HG03432 (cell line): ENCODE measurements around the gene LIMS2.

Experiments used
- ATAC-seq: cut with Tn5 transposase; IDR thresholded peaks from one replicate; pipeline ENCODE4 v1.9.1; 2021; ENCODE audit warnings: mild to moderate bottlenecking, moderate library complexity; ENCODE audit not compliant: unreplicated experiment

LIMS2 gene

DNA sequence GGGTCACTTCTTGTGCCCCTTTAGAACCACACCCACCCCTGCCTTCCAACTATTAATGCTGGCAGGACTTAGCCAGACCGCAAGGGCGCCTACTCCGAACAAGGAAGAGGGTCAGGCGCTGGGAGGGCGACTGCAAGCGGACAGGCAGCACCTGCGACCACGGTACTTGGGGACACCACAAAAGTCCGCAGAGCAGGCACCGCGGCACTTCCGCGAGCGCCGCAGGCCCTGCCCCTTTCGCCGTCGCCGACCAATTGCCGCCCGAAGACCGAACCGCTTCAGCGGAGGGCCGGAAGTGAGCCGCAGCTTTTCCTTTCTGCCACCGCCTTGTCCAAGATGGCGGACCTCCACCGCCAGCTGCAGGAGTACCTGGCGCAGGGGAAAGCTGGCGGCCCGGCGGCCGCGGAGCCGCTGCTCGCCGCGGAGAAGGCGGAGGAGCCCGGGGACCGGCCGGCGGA is 25.9 kb upstream of the LIMS2 start, which contains the start of gene SFT2D3:
Gene SFT2D3, plus strand, starts transcription at position 305 of the 458 bp plus-strand sequence. Its CDS starts 32 bp downstream, at position 337.
- ATAC-seq: peak; percentile 74

GRCh38 chr2:127700527-127701192 is 25.3 kb upstream of the LIMS2 start:
- ATAC-seq: peak; percentile 68

DNA sequence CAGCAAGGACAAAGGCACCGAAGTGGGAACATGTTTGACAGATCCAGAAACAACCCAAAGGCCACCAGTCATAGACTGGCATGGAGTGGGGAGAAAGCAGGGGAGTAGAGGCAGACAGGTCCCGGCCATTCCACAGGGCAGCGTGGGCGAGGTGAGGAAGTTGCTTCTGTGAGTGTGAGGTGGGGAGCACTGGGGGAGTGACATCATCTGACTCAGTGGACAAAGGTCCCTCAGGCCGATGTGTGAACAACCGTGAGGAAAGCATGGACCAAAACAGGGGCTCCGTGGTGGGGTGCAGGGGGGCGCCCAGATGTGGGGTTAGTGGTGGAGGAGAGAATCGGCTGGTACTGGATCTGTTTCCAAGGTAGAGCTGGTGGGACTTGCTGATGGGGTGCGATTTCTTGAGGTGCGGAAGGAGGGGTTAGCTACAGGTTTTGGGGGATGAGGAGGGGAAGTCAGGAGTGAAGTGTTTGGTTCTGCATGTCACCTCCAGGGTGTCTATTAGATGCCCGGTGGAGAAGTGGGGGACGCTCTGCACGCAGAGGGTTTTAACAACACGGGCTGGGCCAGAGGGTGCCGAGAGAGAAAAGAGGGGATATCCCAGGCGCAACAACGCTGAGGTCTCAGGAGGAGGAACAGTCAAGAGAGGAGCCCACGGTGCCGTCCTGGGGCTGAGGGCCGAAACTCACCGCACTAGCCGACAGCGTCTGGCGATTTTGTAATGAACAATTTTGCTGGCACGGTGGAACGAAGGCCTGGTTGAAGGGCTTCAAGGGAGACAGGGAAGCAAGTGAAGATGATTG is 23.4 kb upstream of the LIMS2 start:
- no peak for ATAC-seq

GRCh38 chr2:127697482-127698180 is 22.3 kb upstream of the LIMS2 start:
- ATAC-seq: no peak

- no peak for ATAC-seq
Observed at GRCh38 chr2:127695491-127696472, 20.5 kb upstream of the LIMS2 start.

DNA sequence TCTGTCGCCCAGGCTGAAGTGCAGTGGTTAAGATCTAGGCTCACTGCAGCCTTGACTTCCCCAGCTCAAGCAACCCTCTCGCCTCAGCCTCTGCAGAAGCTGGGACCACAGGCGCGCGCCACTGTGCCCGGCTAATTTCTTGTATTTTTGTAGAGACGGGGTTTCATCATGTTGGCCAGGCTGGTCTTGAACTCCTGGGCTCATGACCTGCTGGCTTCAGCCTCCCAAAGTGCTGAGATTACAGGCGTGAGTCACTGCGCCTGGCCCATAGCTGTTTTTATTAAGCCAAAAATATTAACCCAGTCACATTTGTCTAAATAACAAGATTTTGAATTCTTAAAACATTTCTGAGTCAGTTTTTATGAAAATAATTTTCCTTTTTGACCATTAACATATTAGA is 19.7 kb upstream of the LIMS2 start:
- ATAC-seq: no peak

GRCh38 chr2:127690696-127691095 is 15.4 kb upstream of the LIMS2 start:
- ATAC-seq: no peak

- ATAC-seq: no peak
Observed at GRCh38 chr2:127688405-127688804, 13.1 kb upstream of the LIMS2 start.

- ATAC-seq: no peak
Observed at GRCh38 chr2:127685410-127686080, 10.2 kb upstream of the LIMS2 start.

GRCh38 chr2:127683757-127684156 is 8.4 kb upstream of the LIMS2 start:
- no peak for ATAC-seq

- no peak for ATAC-seq
Observed at GRCh38 chr2:127683056-127683455, 7.7 kb upstream of the LIMS2 start.

- ATAC-seq: no peak
Observed at GRCh38 chr2:127681976-127682857, 6.9 kb upstream of the LIMS2 start.

GRCh38 chr2:127681288-127681804 is 6.0 kb upstream of the LIMS2 start:
- ATAC-seq: no peak

GRCh38 chr2:127680706-127681287 is 5.5 kb upstream of the LIMS2 start:
- ATAC-seq: no peak

- ATAC-seq: no peak
Observed at GRCh38 chr2:127679680-127680361, 4.5 kb upstream of the LIMS2 start.

DNA sequence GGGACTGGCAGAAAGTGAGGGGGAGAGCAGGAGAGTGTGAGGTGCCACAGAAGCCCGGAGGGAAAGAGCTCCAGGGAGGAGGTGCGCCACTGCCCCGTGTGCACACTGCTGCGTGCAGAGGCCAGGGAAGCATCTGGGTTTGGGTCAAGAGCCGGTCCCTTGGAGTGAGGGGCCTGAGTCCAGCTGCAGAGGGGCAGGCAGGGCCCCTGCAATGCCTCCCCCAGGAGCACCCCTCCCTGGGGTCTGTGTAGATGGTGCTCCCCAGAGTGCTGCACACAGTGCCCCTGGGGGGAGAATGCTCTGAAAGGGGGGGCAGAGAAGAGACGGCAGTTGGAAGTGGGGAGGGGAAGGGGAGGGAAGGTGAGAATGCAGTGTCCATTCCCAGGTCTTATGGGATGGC is 3.7 kb upstream of the LIMS2 start:
- ATAC-seq: no peak

DNA sequence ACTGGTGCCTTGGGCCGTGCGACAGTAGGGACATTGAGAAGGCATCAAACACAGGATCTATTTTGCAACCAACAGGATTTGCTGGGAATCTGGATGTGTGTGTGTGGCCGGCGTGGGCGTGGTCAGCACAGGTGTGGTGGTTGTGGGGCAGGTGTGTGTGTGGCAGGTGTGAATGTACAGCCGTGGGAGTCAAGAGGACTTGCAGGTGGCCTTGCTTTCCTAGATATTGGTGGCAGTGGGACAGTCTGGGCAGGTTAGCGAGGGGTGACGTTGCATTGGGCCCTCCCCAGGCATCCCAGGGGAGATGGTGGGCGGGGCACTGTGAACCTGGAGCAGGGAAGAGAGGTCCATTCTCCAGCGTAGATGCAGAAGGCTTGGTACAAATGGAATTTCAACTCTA is 3.2 kb upstream of the LIMS2 start:
- no peak for ATAC-seq

- no peak for ATAC-seq
Observed at GRCh38 chr2:127676906-127677305, 1.6 kb upstream of the LIMS2 start.
